Epithelial cell of esophagus (primary cell): ENCODE results near the gene SPIRE2.
"Not testable (repeated sequence)": the region's sequence is repeated elsewhere in the genome, so short reads cannot be mapped to it uniquely, and the experiment has no call there.

Experiments used
- DNase-seq: peaks from one replicate; pipeline ENCODE4 v3.0.0; 2010; ENCODE audit warnings: low read depth
- H3K4me3 ChIP-seq: 2 replicates; pipeline ENCODE4 v1.5.1; 2011; ENCODE audit warnings: mild to moderate bottlenecking, low read length, control low read depth
- CTCF ChIP-seq: IDR thresholded peaks from 2 replicates; pipeline ENCODE4 v1.5.1; 2011; ENCODE audit warnings: low read depth, mild to moderate bottlenecking, low read length, control low read depth, inconsistent platforms; ENCODE audit not compliant: insufficient read depth; ENCODE audit errors: missing control alignments

SPIRE2 gene

GRCh38 chr16:89786474-89787364 lies 41.6 kb upstream of the SPIRE2 start:
- TF ChIP-seq CTCF = no peak
- no peak overlapping the region for H3K4me3 ChIP-seq
- DNase-seq = no peak

GRCh38 chr16:89787365-89787805 lies 40.9 kb upstream of the SPIRE2 start:
- no peak for DNase-seq
- no peak overlapping the region for H3K4me3 ChIP-seq

GRCh38 chr16:89791278-89791995 lies 36.8 kb upstream of the SPIRE2 start:
- no peak for TF ChIP-seq CTCF
- no peak overlapping the region for H3K4me3 ChIP-seq
- DNase-seq = no peak

More at GRCh38 chr16:89787365-89787805, 40.9 kb upstream of the SPIRE2 start:
- no peak for TF ChIP-seq CTCF

GRCh38 chr16:89793092-89793491 lies 35.2 kb upstream of the SPIRE2 start:
- peak; percentile 30 for DNase-seq
- not testable (repeated sequence) for H3K4me3 ChIP-seq
- peak; percentile 63 for TF ChIP-seq CTCF

GRCh38 chr16:89793955-89794354 lies 34.3 kb upstream of the SPIRE2 start:
- no peak for DNase-seq
- H3K4me3 ChIP-seq = no peak overlapping the region
- TF ChIP-seq CTCF = no peak

GRCh38 chr16:89795676-89796075 lies 32.6 kb upstream of the SPIRE2 start:
- no peak overlapping the region for H3K4me3 ChIP-seq
- DNase-seq = no peak
- TF ChIP-seq CTCF = no peak

- H3K4me3 ChIP-seq = no peak overlapping the region
- DNase-seq = no peak
- no peak for TF ChIP-seq CTCF
Measured at GRCh38 chr16:89796104-89796503, 32.2 kb upstream of the SPIRE2 start.
